ENCODE measurements around the gene USP36. TPM values are rescaled to one million over a fixed set of nuclear protein-coding genes. Genes with fewer than 3 reads are reported as not detected.
A peak's percentile ranks its signal among the peaks of the same experiment; 100 is the strongest.

USP36 gene
- total and polyA plus RNA-seq, 8 donors: 31.2 to 58.3 (median 35.8) TPM

DNA sequence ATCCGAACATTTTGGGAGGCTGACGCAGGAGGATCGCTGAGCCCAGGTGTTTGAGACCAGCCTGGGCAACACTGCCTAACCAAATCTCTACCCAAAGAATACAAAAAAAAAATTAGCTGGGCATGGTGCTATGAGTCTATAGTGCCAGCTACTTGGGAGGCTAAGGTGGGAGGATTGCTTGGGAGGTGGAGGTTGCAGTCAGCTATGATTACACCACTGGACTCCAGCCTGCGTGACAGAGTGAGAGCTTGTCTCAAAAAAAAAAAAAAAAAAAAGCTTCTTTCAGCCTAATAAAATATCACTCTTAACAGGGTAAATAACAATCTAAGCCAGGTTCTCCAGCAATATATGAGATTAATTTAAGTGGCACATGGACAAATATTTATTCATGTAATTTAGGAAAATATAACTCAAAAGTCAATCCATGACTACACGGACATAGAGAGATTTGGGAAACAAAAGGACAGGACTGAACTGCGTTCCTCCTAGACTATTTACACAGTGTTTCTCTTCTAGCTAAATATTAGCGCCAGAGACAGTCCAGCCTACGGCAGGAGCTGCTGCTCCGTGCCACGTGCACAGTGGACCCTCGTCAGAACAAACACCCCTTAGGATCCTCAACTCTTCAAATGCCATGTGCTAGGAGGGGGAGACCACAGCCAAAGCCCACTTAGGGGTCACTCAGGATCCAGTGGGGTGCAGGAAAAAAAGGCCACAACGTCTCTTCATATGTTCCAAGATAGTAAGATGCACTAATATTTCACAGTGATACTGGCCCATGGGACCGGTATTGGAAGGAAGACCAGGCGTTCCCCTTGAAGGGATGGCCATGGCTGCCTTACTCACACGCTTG is 8.7 kb downstream of the USP36 start:
- no peak for DNase-seq
- peak in 2 of 4 donors; percentile 20 to 33 for ATAC-seq
- no peak overlapping the region for H3K27ac ChIP-seq
- H3K4me1 ChIP-seq: no peaks in the 10 kb centered on the region
- no peak for FAIRE-seq
- no peaks in the 10 kb centered on the region for H3K9me3 ChIP-seq
- intact Hi-C loops (cut with DNase I): no loop called here
- no peak overlapping the region for H3K4me3 ChIP-seq
- 54 to 57% methylated on average over 15 of the region's 15 CpGs for WGBS, 2 donors
- no peak for TF ChIP-seq CTCF (IDR thresholded peaks at IDR 0.05)
- H3K27me3 ChIP-seq: no peaks in the 10 kb centered on the region
- H3K36me3 ChIP-seq: peaks cover 0 to 85% (median 36%) of the 10 kb centered on the region in 3 donors

- Histone ChIP-seq H3K27me3 (no peaks in the 10 kb centered on the region), H3K27ac (no peak overlapping the region), H3K9me3 (no peaks in the 10 kb centered on the region), H3K4me1 (no peaks in the 10 kb centered on the region), H3K36me3 (peaks cover 0 to 88% (median 25%) of the 10 kb centered on the region in 3 donors), H3K4me3 (no peak overlapping the region)
- intact Hi-C loops (cut with DNase I): no loop called here
- DNase-seq (no peak), FAIRE-seq (no peak), ATAC-seq (no peak)
- TF ChIP-seq CTCF (IDR thresholded peaks at IDR 0.05): no peak
- WGBS, 2 donors: 98% methylated on average over 6 of the region's 6 CpGs
These were observed 11.1 kb downstream of the USP36 start for GRCh38 chr17:78829477-78829876.

- Histone ChIP-seq H3K27ac (no peak overlapping the region), H3K4me3 (no peak overlapping the region), H3K4me1 (no peaks in the 10 kb centered on the region), H3K36me3 (peaks cover 6 to 86% (median 22%) of the 10 kb centered on the region in 3 donors), H3K27me3 (no peaks in the 10 kb centered on the region), H3K9me3 (no peaks in the 10 kb centered on the region)
- FAIRE-seq (no peak), ATAC-seq (peak in 3 of 4 donors; percentile 19 to 40 (median 32)), DNase-seq (no peak)
- intact Hi-C loops (cut with DNase I): no loop called here
- TF ChIP-seq CTCF (IDR thresholded peaks at IDR 0.05): no peak
- 91 to 93% methylated on average over 14 of the region's 14 CpGs for WGBS, 2 donors
These were observed 12.0 kb downstream of the USP36 start for GRCh38 chr17:78828470-78829185.

GRCh38 chr17:78826836-78827509 is 13.6 kb downstream of the USP36 start:
- no peak for FAIRE-seq
- ATAC-seq: peak in 2 of 4 donors; percentile 51 to 52

More at GRCh38 chr17:78826836-78827509, 13.6 kb downstream of the USP36 start:
- H3K9me3 ChIP-seq: no peaks in the 10 kb centered on the region
- H3K27me3 ChIP-seq: no peaks in the 10 kb centered on the region
- H3K4me3 ChIP-seq: no peak overlapping the region
- H3K27ac ChIP-seq: no peak overlapping the region
- 89 to 92% methylated on average over 21 of the region's 21 CpGs for WGBS, 2 donors
- intact Hi-C loops (cut with DNase I): no loop called here
- TF ChIP-seq CTCF (IDR thresholded peaks at IDR 0.05): no peak
- H3K4me1 ChIP-seq: no peaks in the 10 kb centered on the region
- DNase-seq: peak in 1 of 6 donors; percentile 27
- H3K36me3 ChIP-seq: peaks cover 7 to 86% (median 20%) of the 10 kb centered on the region in 3 donors

All from pancreas (tissue), 10 donors.